ENCODE results near the gene TGFBR3.
"Not testable (repeated sequence)": the region's sequence is repeated elsewhere in the genome, so short reads cannot be mapped to it uniquely, and the experiment has no call there.

The TGFBR3 gene

GRCh38 chr1:91672601-91673161 lies 213.3 kb downstream of the TGFBR3 start:
- Histone ChIP-seq H3K36me3 (ENCODE audit: control insufficient read depth, insufficient read depth, low read length) (no peaks in the 10 kb centered on the region), H3K9ac (ENCODE audit: low read depth, low read length) (no peak overlapping the region), H3K27me3 (ENCODE audit: control insufficient read depth, insufficient read depth, low read length) (no peaks in the 10 kb centered on the region), H3K4me1 (ENCODE audit: control insufficient read depth, insufficient read depth, low read length) (no peaks in the 10 kb centered on the region), H3K9me3 (ENCODE audit: control insufficient read depth, insufficient read depth, low read length) (no peaks in the 10 kb centered on the region), H3K4me3 (ENCODE audit: low read depth, low read length) (no peak overlapping the region)

DNA sequence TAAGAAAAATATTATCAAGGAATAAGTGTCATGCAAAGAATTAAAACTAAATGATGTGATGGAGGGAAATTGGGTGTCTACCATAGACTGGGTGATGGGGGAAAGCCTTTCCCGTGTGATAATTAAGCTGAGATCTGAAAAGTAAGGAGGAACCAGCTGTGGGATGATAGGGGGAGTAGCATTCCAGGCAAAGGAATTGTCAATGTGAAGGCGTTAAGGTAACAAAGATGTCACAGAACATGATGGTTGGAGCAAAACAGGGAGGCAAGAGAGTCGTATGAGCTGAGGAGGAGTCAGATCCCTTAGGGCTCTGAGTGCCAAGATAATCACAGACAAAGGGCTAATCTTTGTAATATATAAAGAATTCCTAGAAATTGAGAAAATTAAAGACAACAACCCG lies 215.2 kb downstream of the TGFBR3 start:
- no peaks in the 10 kb centered on the region for H3K9me3 ChIP-seq (ENCODE audit: control insufficient read depth, insufficient read depth, low read length)
- no peaks in the 10 kb centered on the region for H3K4me1 ChIP-seq (ENCODE audit: control insufficient read depth, insufficient read depth, low read length)
- no peak overlapping the region for H3K9ac ChIP-seq (ENCODE audit: low read depth, low read length)
- no peak overlapping the region for H3K4me3 ChIP-seq (ENCODE audit: low read depth, low read length)
- H3K27me3 ChIP-seq (ENCODE audit: control insufficient read depth, insufficient read depth, low read length), result no peaks in the 10 kb centered on the region
- H3K36me3 ChIP-seq (ENCODE audit: control insufficient read depth, insufficient read depth, low read length), result no peaks in the 10 kb centered on the region

- Histone ChIP-seq H3K36me3 (ENCODE audit: control insufficient read depth, insufficient read depth, low read length) (no peaks in the 10 kb centered on the region), H3K27me3 (ENCODE audit: control insufficient read depth, insufficient read depth, low read length) (no peaks in the 10 kb centered on the region), H3K9ac (ENCODE audit: low read depth, low read length) (no peak overlapping the region), H3K9me3 (ENCODE audit: control insufficient read depth, insufficient read depth, low read length) (no peaks in the 10 kb centered on the region), H3K4me3 (ENCODE audit: low read depth, low read length) (no peak overlapping the region), H3K4me1 (ENCODE audit: control insufficient read depth, insufficient read depth, low read length) (no peaks in the 10 kb centered on the region)
These were observed 216.2 kb downstream of the TGFBR3 start for GRCh38 chr1:91669584-91670350.

GRCh38 chr1:91666651-91667050 lies 219.3 kb downstream of the TGFBR3 start:
- H3K4me1 ChIP-seq (ENCODE audit: control insufficient read depth, insufficient read depth, low read length); H3K27me3 ChIP-seq (ENCODE audit: control insufficient read depth, insufficient read depth, low read length); H3K9ac ChIP-seq (ENCODE audit: low read depth, low read length): not testable (repeated sequence)

GRCh38 chr1:91661121-91661520 lies 224.8 kb downstream of the TGFBR3 start:
- Histone ChIP-seq H3K36me3 (ENCODE audit: control insufficient read depth, insufficient read depth, low read length) (no peaks in the 10 kb centered on the region), H3K4me1 (ENCODE audit: control insufficient read depth, insufficient read depth, low read length) (no peaks in the 10 kb centered on the region), H3K4me3 (ENCODE audit: low read depth, low read length) (no peak overlapping the region), H3K27me3 (ENCODE audit: control insufficient read depth, insufficient read depth, low read length) (no peaks in the 10 kb centered on the region), H3K9ac (ENCODE audit: low read depth, low read length) (no peak overlapping the region), H3K9me3 (ENCODE audit: control insufficient read depth, insufficient read depth, low read length) (no peaks in the 10 kb centered on the region)

More at GRCh38 chr1:91666651-91667050, 219.3 kb downstream of the TGFBR3 start:
- H3K4me3 ChIP-seq (ENCODE audit: low read depth, low read length); H3K36me3 ChIP-seq (ENCODE audit: control insufficient read depth, insufficient read depth, low read length); H3K9me3 ChIP-seq (ENCODE audit: control insufficient read depth, insufficient read depth, low read length): not testable (repeated sequence)

DNA sequence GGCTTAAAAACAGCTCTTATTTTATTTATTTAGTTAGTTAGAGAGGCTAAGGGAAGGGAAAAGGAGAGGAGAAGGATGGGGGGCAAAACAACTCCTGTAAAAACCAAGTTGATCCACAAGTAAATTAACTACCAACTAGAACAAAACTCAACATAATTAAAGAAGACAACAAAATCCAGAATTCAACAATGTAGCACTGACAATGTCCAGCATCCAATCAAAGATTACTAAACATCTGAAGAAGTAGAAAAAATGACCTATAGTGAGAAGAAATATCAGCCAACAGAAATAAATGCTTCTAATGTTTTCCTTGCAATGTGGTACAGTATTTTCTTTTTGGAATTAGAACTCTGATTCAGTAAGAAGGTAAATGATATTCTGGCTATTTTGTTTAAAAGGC lies 225.2 kb downstream of the TGFBR3 start:
- H3K4me3 ChIP-seq (ENCODE audit: low read depth, low read length), result no peak overlapping the region
- no peaks in the 10 kb centered on the region for H3K27me3 ChIP-seq (ENCODE audit: control insufficient read depth, insufficient read depth, low read length)
- no peaks in the 10 kb centered on the region for H3K4me1 ChIP-seq (ENCODE audit: control insufficient read depth, insufficient read depth, low read length)
- H3K9me3 ChIP-seq (ENCODE audit: control insufficient read depth, insufficient read depth, low read length), result no peaks in the 10 kb centered on the region
- H3K36me3 ChIP-seq (ENCODE audit: control insufficient read depth, insufficient read depth, low read length), result no peaks in the 10 kb centered on the region
- H3K9ac ChIP-seq (ENCODE audit: low read depth, low read length), result no peak overlapping the region

DNA sequence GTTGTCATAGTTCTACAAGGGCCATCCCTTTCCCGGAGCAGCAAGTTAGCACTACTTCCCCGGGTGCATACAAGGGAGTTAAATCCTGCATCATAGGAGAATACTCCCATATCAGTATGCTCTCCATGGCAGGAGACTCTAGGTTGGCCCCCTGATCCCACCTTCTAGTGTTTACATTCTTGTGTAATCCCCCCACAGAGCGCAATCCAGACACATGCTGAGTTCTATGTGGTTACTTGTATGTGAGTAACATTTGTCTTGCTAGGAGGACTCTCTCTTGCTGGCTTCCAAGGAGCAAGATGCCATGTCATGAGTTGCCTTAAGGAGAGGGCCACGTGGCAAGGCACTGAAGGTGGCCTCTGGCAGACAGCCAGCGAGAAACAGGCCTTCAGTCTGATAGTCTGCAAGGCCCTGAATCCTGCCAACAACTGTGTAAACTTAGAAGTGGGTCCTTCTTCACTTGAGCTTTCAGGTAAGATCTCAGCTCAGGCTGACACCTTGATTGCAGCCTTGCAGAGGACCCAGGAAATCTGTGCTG lies 230.0 kb downstream of the TGFBR3 start:
- H3K9ac ChIP-seq (ENCODE audit: low read depth, low read length), result no peak overlapping the region
- no peaks in the 10 kb centered on the region for H3K9me3 ChIP-seq (ENCODE audit: control insufficient read depth, insufficient read depth, low read length)
- no peaks in the 10 kb centered on the region for H3K36me3 ChIP-seq (ENCODE audit: control insufficient read depth, insufficient read depth, low read length)
- no peaks in the 10 kb centered on the region for H3K27me3 ChIP-seq (ENCODE audit: control insufficient read depth, insufficient read depth, low read length)
- H3K4me3 ChIP-seq (ENCODE audit: low read depth, low read length), result no peak overlapping the region
- no peaks in the 10 kb centered on the region for H3K4me1 ChIP-seq (ENCODE audit: control insufficient read depth, insufficient read depth, low read length)

DNA sequence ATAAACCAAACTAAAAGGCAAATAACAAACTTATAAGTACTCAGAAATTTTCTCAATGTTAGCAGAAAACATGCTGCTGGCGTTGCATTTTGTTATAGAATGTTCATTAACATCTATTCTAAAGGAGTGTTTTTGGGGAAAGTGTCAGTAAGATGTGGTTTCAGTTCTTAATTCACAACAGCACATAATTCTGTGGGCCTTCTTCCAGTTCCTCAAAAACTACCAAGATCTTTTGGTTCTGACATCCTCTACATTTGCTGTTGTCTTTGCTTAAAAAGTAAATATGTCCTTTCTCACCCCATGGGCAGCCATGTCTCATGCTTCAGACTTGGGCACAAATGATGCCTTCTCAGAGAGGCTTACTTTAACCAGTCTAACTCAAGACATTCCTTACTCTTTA lies 232.8 kb downstream of the TGFBR3 start:
- Histone ChIP-seq H3K9me3 (ENCODE audit: control insufficient read depth, insufficient read depth, low read length) (no peaks in the 10 kb centered on the region), H3K9ac (ENCODE audit: low read depth, low read length) (no peak overlapping the region), H3K36me3 (ENCODE audit: control insufficient read depth, insufficient read depth, low read length) (no peaks in the 10 kb centered on the region), H3K4me1 (ENCODE audit: control insufficient read depth, insufficient read depth, low read length) (no peaks in the 10 kb centered on the region), H3K27me3 (ENCODE audit: control insufficient read depth, insufficient read depth, low read length) (no peaks in the 10 kb centered on the region), H3K4me3 (ENCODE audit: low read depth, low read length) (no peak overlapping the region)

- H3K4me1 ChIP-seq (ENCODE audit: control insufficient read depth, insufficient read depth, low read length), result no peaks in the 10 kb centered on the region
- H3K4me3 ChIP-seq (ENCODE audit: low read depth, low read length), result no peak overlapping the region
- H3K36me3 ChIP-seq (ENCODE audit: control insufficient read depth, insufficient read depth, low read length), result no peaks in the 10 kb centered on the region
- no peak overlapping the region for H3K9ac ChIP-seq (ENCODE audit: low read depth, low read length)
- H3K9me3 ChIP-seq (ENCODE audit: control insufficient read depth, insufficient read depth, low read length), result no peaks in the 10 kb centered on the region
- H3K27me3 ChIP-seq (ENCODE audit: control insufficient read depth, insufficient read depth, low read length), result no peaks in the 10 kb centered on the region
These were observed 234.3 kb downstream of the TGFBR3 start for GRCh38 chr1:91651661-91652071.

- H3K9me3 ChIP-seq (ENCODE audit: control insufficient read depth, insufficient read depth, low read length), result no peaks in the 10 kb centered on the region
- H3K27me3 ChIP-seq (ENCODE audit: control insufficient read depth, insufficient read depth, low read length), result no peaks in the 10 kb centered on the region
- H3K9ac ChIP-seq (ENCODE audit: low read depth, low read length), result no peak overlapping the region
- no peak overlapping the region for H3K4me3 ChIP-seq (ENCODE audit: low read depth, low read length)
- H3K36me3 ChIP-seq (ENCODE audit: control insufficient read depth, insufficient read depth, low read length), result no peaks in the 10 kb centered on the region
- H3K4me1 ChIP-seq (ENCODE audit: control insufficient read depth, insufficient read depth, low read length), result no peaks in the 10 kb centered on the region
These were observed 234.7 kb downstream of the TGFBR3 start for GRCh38 chr1:91651243-91651642.

GRCh38 chr1:91650764-91651163 lies 235.2 kb downstream of the TGFBR3 start:
- H3K9ac ChIP-seq (ENCODE audit: low read depth, low read length), result no peak overlapping the region
- no peaks in the 10 kb centered on the region for H3K27me3 ChIP-seq (ENCODE audit: control insufficient read depth, insufficient read depth, low read length)
- no peaks in the 10 kb centered on the region for H3K4me1 ChIP-seq (ENCODE audit: control insufficient read depth, insufficient read depth, low read length)
- no peaks in the 10 kb centered on the region for H3K36me3 ChIP-seq (ENCODE audit: control insufficient read depth, insufficient read depth, low read length)
- H3K9me3 ChIP-seq (ENCODE audit: control insufficient read depth, insufficient read depth, low read length), result no peaks in the 10 kb centered on the region
- H3K4me3 ChIP-seq (ENCODE audit: low read depth, low read length), result no peak overlapping the region

GRCh38 chr1:91647061-91647460 lies 238.9 kb downstream of the TGFBR3 start:
- H3K4me3 ChIP-seq (ENCODE audit: low read depth, low read length), result no peak overlapping the region
- H3K9ac ChIP-seq (ENCODE audit: low read depth, low read length), result no peak overlapping the region
- H3K4me1 ChIP-seq (ENCODE audit: control insufficient read depth, insufficient read depth, low read length), result peaks cover 6% of the 10 kb centered on the region
- H3K36me3 ChIP-seq (ENCODE audit: control insufficient read depth, insufficient read depth, low read length), result no peaks in the 10 kb centered on the region
- H3K27me3 ChIP-seq (ENCODE audit: control insufficient read depth, insufficient read depth, low read length), result no peaks in the 10 kb centered on the region
- H3K9me3 ChIP-seq (ENCODE audit: control insufficient read depth, insufficient read depth, low read length), result no peaks in the 10 kb centered on the region

All from iPS-15b (cell line).